OCI-LY7 (cell line): ENCODE measurements around the gene UVRAG. TPM values are rescaled to one million over a fixed set of nuclear protein-coding genes. Genes with fewer than 3 reads are reported as not detected.

Experiments
- BruUV-seq: library from RNA; stranded (reverse); fragments of 400-500 nt; replicated peaks from 2 replicates; lab custom pipeline; 2021; lab: Mats Ljungman, UMichigan
- CTCF ChIA-PET: fragments of 300-600 bp; sonication (Branson Sonifier 250); formaldehyde crosslinking; loops from one replicate; lab custom pipeline; 2022; ENCODE audit warnings: antibody characterized with exemption; ENCODE audit not compliant: unreplicated experiment; lab: Charles Lee
- POLR2A ChIA-PET: fragments of 300-600 bp; sonication (Branson Sonifier 250); formaldehyde crosslinking; loops from one replicate; lab custom pipeline; 2022; ENCODE audit warnings: antibody characterized with exemption; lab: Charles Lee
- DNase-seq: peaks from one replicate; pipeline ENCODE4 v3.0.0-alpha.2; 2015; ENCODE audit warnings: low spot score
- H2AFZ ChIP-seq: fragments of 200-600 bp; sonication (generic), shearing (Covaris generic); 2 replicates; pipeline ENCODE4 v1.6.1; 2014; ENCODE audit warnings: mild to moderate bottlenecking, antibody characterized with exemption, low read length, moderate library complexity
- H3K27ac ChIP-seq: fragments of 200-600 bp; sonication (generic); 2 replicates; pipeline ENCODE4 v1.5.1; 2014; ENCODE audit warnings: mixed run types, low read depth, mild to moderate bottlenecking, moderate library complexity, low read length, inconsistent platforms; ENCODE audit not compliant: poor library complexity, severe bottlenecking
- H3K36me3 ChIP-seq: fragments of 200-600 bp; sonication (generic); 2 replicates; pipeline ENCODE4 v1.6.1; 2014; ENCODE audit warnings: mild to moderate bottlenecking, antibody characterized with exemption, low read length, moderate library complexity, mixed read lengths; ENCODE audit not compliant: insufficient read depth
- H3K4me1 ChIP-seq: fragments of 200-600 bp; sonication (generic); 2 replicates; pipeline ENCODE4 v1.5.1; 2014; ENCODE audit warnings: mild to moderate bottlenecking, low read length; ENCODE audit not compliant: insufficient read depth, poor library complexity, severe bottlenecking
- H3K4me2 ChIP-seq: fragments of 200-600 bp; sonication (generic); 2 replicates; pipeline ENCODE4 v1.6.1; 2014; ENCODE audit warnings: mild to moderate bottlenecking, low read length
- H3K4me3 ChIP-seq: fragments of 200-600 bp; sonication (generic); 2 replicates; pipeline ENCODE4 v1.5.1; 2014; ENCODE audit warnings: mild to moderate bottlenecking, low read depth, low read length; ENCODE audit not compliant: poor library complexity, severe bottlenecking
- H3K79me2 ChIP-seq: fragments of 200-600 bp; sonication (generic); 2 replicates; pipeline ENCODE4 v1.6.1; 2016; ENCODE audit warnings: low read depth, mild to moderate bottlenecking, low read length, moderate library complexity, mixed read lengths; ENCODE audit not compliant: insufficient read depth
- H3K9me2 ChIP-seq: fragments of 200-600 bp; sonication (generic); 2 replicates; pipeline ENCODE4 v1.6.1; 2016; ENCODE audit warnings: mild to moderate bottlenecking, low read length, mixed read lengths; ENCODE audit not compliant: insufficient read depth
- H3K9me3 ChIP-seq: fragments of 200-600 bp; sonication (generic); 2 replicates; pipeline ENCODE4 v1.6.1; 2014; ENCODE audit warnings: mild to moderate bottlenecking, mixed run types, low read length, mixed read lengths
- H4K20me1 ChIP-seq: fragments of 200-600 bp; sonication (generic); 2 replicates; pipeline ENCODE4 v1.6.1; 2014; ENCODE audit warnings: mild to moderate bottlenecking, antibody characterized with exemption, low read length, moderate library complexity, mixed read lengths; ENCODE audit not compliant: insufficient read depth
- CTCF ChIP-seq: fragments of 200-600 bp; sonication (generic); conservative IDR thresholded peaks from 2 replicates; pipeline ENCODE4 v1.5.1; 2014; ENCODE audit warnings: mild to moderate bottlenecking, antibody characterized with exemption, low read length, moderate library complexity, mixed read lengths
- EZH2phosphoT487 ChIP-seq: fragments of 200-600 bp; sonication (generic); IDR thresholded peaks from 2 replicates; pipeline ENCODE4 v1.6.1; 2018; ENCODE audit warnings: low read depth, borderline replicate concordance, mild to moderate bottlenecking, mixed run types, antibody characterized with exemption, low read length, moderate library complexity, mixed read lengths
- intact Hi-C: fragments of 100-400 bp; cut with micrococcal nuclease; formaldehyde crosslinking; loops from one replicate; pipeline ENCODE4 v1.10.0; 2022; ENCODE audit not compliant: unreplicated experiment
- total RNA-seq, 2 experiments: library from RNA; depleted of rRNA in 1 of 2; stranded (reverse); fragments of >200 nt in 1 of 2; shearing (Covaris generic) in 1 of 2; gene quantifications; 2 replicates each; pipeline ENCODE4 v1.2.3, GENCODE V29; 2014 to 2022

UVRAG gene
- total RNA-seq, 2 experiments from 2014 or later: 43.7 to 73.3 TPM

- Histone ChIP-seq H3K4me2 (no peak overlapping the region), H4K20me1 (no peaks in the 10 kb centered on the region), H3K9me2 (no peaks in the 10 kb centered on the region), H3K27ac (no peak overlapping the region), H3K4me3 (no peak overlapping the region), H3K36me3 (no peaks in the 10 kb centered on the region), H3K79me2 (no peaks in the 10 kb centered on the region), H2AFZ (no peak overlapping the region), H3K9me3 (no peaks in the 10 kb centered on the region), H3K4me1 (peaks cover 21% of the 10 kb centered on the region)
- no peak for DNase-seq
- ChIA-PET CTCF (no interaction called here), POLR2A (no interaction called here)
- BruUV-seq: no TSS peak
- intact Hi-C loops: loop anchor here (5.0 kb wide), 1 partner anchor 347 kb away; no protein-coding TSS in a partner anchor
- TF ChIP-seq EZH2phosphoT487: no peak
- no peak for TF ChIP-seq CTCF
Observed at GRCh38 chr11:76149713-76150112, 334.7 kb downstream of the UVRAG start.

DNA sequence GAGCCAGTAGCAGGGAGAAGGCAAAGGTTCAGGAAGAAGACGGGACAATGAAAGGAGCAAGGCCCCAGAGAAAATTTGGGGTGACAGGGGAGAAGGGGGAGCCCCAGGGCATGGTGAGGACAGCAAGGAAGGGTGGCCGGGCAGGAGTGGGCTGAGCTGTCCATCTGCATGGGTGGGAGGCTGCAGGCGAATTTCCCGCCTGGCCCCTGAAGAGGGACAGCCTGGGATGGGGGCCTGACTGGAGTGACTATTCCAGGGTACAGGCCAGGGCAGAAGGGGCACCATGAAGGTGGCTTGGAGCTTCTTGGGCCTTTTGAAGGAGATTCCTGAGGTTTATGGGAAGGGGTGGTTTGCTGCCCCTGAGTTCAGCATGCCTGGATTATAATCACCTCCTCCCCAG, 335.1 kb downstream of the UVRAG start:
- Histone ChIP-seq H2AFZ (no peak overlapping the region), H3K9me2 (no peaks in the 10 kb centered on the region), H4K20me1 (no peaks in the 10 kb centered on the region), H3K4me3 (no peak overlapping the region), H3K36me3 (no peaks in the 10 kb centered on the region), H3K79me2 (no peaks in the 10 kb centered on the region), H3K4me1 (peaks cover 21% of the 10 kb centered on the region), H3K9me3 (no peaks in the 10 kb centered on the region), H3K4me2 (no peak overlapping the region), H3K27ac (no peak overlapping the region)
- TF ChIP-seq CTCF (no peak), EZH2phosphoT487 (no peak)
- no TSS peak for BruUV-seq
- ChIA-PET POLR2A (no interaction called here), CTCF (no interaction called here)
- no peak for DNase-seq
- intact Hi-C loops: loop anchor here (5.0 kb wide), 1 partner anchor 348 kb away; no protein-coding TSS in a partner anchor

GRCh38 chr11:76151556-76152085, 336.6 kb downstream of the UVRAG start:
- Histone ChIP-seq H3K4me1 (peaks cover 21% of the 10 kb centered on the region), H2AFZ (peak overlapping the region; percentile 77; the same call in 1 of the 2 replicates), H3K9me3 (no peaks in the 10 kb centered on the region), H3K4me2 (peak overlapping the region; percentile 57; the same call in 1 of the 2 replicates), H3K79me2 (no peaks in the 10 kb centered on the region), H3K4me3 (no peak overlapping the region), H3K9me2 (no peaks in the 10 kb centered on the region), H4K20me1 (no peaks in the 10 kb centered on the region), H3K36me3 (no peaks in the 10 kb centered on the region), H3K27ac (no peak overlapping the region)
- TF ChIP-seq EZH2phosphoT487 (no peak), CTCF (no peak)
- POLR2A ChIA-PET: interaction anchor here (0.6 kb wide), 1 partner anchor 107 kb away, joined by 3 read pairs; no protein-coding TSS in a partner anchor
- DNase-seq: no peak
- CTCF ChIA-PET: interaction anchor here (0.5 kb wide), 1 partner anchor 144 kb away, joined by 4 read pairs; no protein-coding TSS in a partner anchor
- BruUV-seq: no TSS peak
- intact Hi-C loops: loop anchor here (1.0 to 5.0 kb wide), 2 partner anchors 254 to 349 kb away; no protein-coding TSS in a partner anchor
